ENCODE measurements around the gene BTNL9. TPM values are rescaled to one million over a fixed set of nuclear protein-coding genes. Genes with fewer than 3 reads are reported as not detected.
"Not testable (repeated sequence)": the region's sequence is repeated elsewhere in the genome, so short reads cannot be mapped to it uniquely, and the experiment has no call there.

BTNL9 gene
- total RNA-seq (ENCODE audit: unreplicated experiment): 37.9 TPM
- long read RNA-seq, partial matches to known transcripts: 2 of 4 reads
- long read RNA-seq, other reads (novel, unspliced or antisense): 0 of 4 reads

DNA sequence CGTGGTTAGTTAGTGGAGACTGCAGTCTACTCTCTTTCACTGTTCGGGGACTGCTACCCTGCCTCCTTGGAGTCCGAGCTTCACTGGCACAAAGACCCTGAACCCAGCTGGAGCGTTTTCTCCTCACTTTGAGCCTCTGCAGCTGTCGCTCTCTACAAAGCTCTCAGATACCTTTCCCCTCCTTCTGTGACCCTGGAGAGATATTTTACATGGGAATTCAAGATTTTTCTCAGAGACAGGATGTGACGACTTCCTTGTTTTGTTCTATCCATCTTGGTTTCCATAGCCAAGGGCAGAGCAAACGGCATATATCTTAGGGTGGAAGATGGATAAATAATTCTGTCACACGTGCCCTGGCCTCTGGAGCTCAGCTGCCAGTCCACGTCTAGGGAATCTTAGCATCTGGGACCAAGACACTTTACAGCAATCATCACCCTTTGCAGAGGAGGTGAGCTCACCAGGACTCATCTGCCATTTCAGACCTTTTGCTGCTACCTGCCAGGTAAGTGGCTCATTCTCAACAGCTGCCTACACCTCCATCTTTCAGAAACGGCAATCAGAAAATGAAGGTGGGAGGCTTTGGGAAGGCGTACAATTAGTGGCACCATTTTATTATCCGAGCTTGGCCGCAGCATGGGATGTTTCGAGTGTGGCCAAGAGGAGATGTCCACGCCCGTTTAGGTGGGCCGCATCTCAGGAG lies at the start of gene BTNL9:
Gene BTNL9 (plus strand): TSS at position 336 of the 700 bp plus-strand sequence. CDS start 5,224 bp downstream, outside the sequence.
- Mint-ChIP-seq H3K27ac (ENCODE audit: unreplicated experiment) (no peak within 1 kb of the TSS), H3K9me3 (ENCODE audit: unreplicated experiment) (peaks cover 3% of the 10 kb centered on the region), H3K27me3 (ENCODE audit: unreplicated experiment) (no peaks in the 10 kb centered on the region), H3K4me1 (ENCODE audit: low read depth, unreplicated experiment) (peaks cover 14% of the 10 kb centered on the region), H3K4me3 (ENCODE audit: unreplicated experiment) (no peak within 1 kb of the TSS), H3K36me3 (ENCODE audit: unreplicated experiment) (no peaks in the 10 kb centered on the region)
- TF ChIP-seq, protein P1, sequence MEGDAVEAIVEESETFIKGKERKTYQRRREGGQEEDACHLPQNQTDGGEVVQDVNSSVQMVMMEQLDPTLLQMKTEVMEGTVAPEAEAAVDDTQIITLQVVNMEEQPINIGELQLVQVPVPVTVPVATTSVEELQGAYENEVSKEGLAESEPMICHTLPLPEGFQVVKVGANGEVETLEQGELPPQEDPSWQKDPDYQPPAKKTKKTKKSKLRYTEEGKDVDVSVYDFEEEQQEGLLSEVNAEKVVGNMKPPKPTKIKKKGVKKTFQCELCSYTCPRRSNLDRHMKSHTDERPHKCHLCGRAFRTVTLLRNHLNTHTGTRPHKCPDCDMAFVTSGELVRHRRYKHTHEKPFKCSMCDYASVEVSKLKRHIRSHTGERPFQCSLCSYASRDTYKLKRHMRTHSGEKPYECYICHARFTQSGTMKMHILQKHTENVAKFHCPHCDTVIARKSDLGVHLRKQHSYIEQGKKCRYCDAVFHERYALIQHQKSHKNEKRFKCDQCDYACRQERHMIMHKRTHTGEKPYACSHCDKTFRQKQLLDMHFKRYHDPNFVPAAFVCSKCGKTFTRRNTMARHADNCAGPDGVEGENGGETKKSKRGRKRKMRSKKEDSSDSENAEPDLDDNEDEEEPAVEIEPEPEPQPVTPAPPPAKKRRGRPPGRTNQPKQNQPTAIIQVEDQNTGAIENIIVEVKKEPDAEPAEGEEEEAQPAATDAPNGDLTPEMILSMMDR (IDR thresholded peaks at IDR 0.05; ENCODE audit: partially characterized antibody, unreplicated experiment): no peak
- DNase-seq: no peak

DNA sequence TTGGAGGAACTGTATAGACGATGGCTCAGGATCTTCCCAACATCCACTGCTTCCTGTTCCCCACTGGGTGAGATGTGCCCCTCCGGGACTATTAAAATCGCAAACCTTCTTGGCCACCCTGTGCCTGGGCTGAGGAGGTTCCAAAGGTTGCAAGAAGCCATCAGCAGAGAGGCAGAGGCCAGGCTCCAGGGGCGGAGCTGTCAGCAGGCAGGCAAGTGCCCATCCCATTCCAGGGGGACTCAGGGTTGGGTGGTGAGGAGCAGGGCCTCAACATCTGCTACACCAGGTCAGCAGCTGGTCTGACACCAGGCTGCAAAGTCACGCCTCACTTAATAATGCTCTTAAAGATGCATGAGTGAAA lies 49.2 kb upstream of the BTNL9 start:
- Mint-ChIP-seq H3K27me3 (ENCODE audit: unreplicated experiment) (no peaks in the 10 kb centered on the region), H3K9me3 (ENCODE audit: unreplicated experiment) (no peaks in the 10 kb centered on the region), H3K4me1 (ENCODE audit: low read depth, unreplicated experiment) (no peaks in the 10 kb centered on the region), H3K27ac (ENCODE audit: unreplicated experiment) (no peak overlapping the region), H3K4me3 (ENCODE audit: unreplicated experiment) (no peak overlapping the region), H3K36me3 (ENCODE audit: unreplicated experiment) (no peaks in the 10 kb centered on the region)
- TF ChIP-seq, protein P1 (IDR thresholded peaks at IDR 0.05; ENCODE audit: partially characterized antibody, unreplicated experiment): no peak
- no peak for DNase-seq

GRCh38 chr5:181001947-181002346 lies 38.1 kb upstream of the BTNL9 start:
- no peak for DNase-seq
- TF ChIP-seq, protein P1 (IDR thresholded peaks at IDR 0.05; ENCODE audit: partially characterized antibody, unreplicated experiment): no peak
- Mint-ChIP-seq H3K27me3 (ENCODE audit: unreplicated experiment) (no peaks in the 10 kb centered on the region), H3K36me3 (ENCODE audit: unreplicated experiment) (no peaks in the 10 kb centered on the region), H3K4me3 (ENCODE audit: unreplicated experiment) (no peak overlapping the region), H3K27ac (ENCODE audit: unreplicated experiment) (no peak overlapping the region), H3K4me1 (ENCODE audit: low read depth, unreplicated experiment) (no peaks in the 10 kb centered on the region), H3K9me3 (ENCODE audit: unreplicated experiment) (no peaks in the 10 kb centered on the region)

DNA sequence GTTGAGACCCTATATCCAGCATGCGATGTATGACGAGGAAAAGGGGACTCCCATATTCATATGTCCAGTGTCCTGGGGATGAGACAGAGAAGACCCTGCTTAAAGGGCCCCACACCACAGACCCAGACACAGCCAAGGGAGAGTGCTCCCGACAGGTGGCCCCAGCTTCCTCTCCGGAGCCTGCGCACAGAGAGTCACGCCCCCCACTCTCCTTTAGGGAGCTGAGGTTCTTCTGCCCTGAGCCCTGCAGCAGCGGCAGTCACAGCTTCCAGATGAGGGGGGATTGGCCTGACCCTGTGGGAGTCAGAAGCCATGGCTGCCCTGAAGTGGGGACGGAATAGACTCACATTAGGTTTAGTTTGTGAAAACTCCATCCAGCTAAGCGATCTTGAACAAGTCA lies 34.3 kb upstream of the BTNL9 start:
- TF ChIP-seq, protein P1 (IDR thresholded peaks at IDR 0.05; ENCODE audit: partially characterized antibody, unreplicated experiment): no peak
- Mint-ChIP-seq H3K27me3 (ENCODE audit: unreplicated experiment) (no peaks in the 10 kb centered on the region), H3K4me3 (ENCODE audit: unreplicated experiment) (no peak overlapping the region), H3K4me1 (ENCODE audit: low read depth, unreplicated experiment) (no peaks in the 10 kb centered on the region), H3K27ac (ENCODE audit: unreplicated experiment) (no peak overlapping the region), H3K36me3 (ENCODE audit: unreplicated experiment) (no peaks in the 10 kb centered on the region), H3K9me3 (ENCODE audit: unreplicated experiment) (no peaks in the 10 kb centered on the region)
- DNase-seq: no peak

- no peak for DNase-seq
- Mint-ChIP-seq H3K27ac (ENCODE audit: unreplicated experiment) (no peak overlapping the region), H3K4me1 (ENCODE audit: low read depth, unreplicated experiment) (no peaks in the 10 kb centered on the region), H3K27me3 (ENCODE audit: unreplicated experiment) (no peaks in the 10 kb centered on the region), H3K4me3 (ENCODE audit: unreplicated experiment) (no peak overlapping the region), H3K36me3 (ENCODE audit: unreplicated experiment) (no peaks in the 10 kb centered on the region), H3K9me3 (ENCODE audit: unreplicated experiment) (peaks cover 2% of the 10 kb centered on the region)
- TF ChIP-seq, protein P1 (IDR thresholded peaks at IDR 0.05; ENCODE audit: partially characterized antibody, unreplicated experiment): no peak
Observed at GRCh38 chr5:181008136-181008535, 31.9 kb upstream of the BTNL9 start.

DNA sequence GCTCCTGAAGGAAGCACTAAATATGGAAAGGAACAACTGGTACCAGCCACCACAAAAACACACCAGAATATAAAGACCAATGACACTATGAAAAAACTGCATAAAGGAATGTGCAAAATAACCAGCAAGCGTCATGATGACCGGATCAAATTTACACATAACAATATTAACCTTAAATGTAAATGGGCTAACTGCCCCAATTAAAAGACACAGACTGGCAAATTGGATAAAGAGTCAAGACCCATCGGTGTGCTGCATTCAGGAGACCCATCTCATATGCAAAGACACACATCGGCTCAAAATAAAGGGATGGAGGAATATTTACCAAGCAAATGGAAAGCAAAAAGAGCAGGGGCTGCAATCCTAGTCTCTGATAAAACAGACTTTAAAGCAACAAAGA lies 30.0 kb upstream of the BTNL9 start:
- not testable (repeated sequence) for H3K9me3 Mint-ChIP-seq (ENCODE audit: unreplicated experiment); DNase-seq; H3K4me1 Mint-ChIP-seq (ENCODE audit: low read depth, unreplicated experiment); H3K27ac Mint-ChIP-seq (ENCODE audit: unreplicated experiment); H3K36me3 Mint-ChIP-seq (ENCODE audit: unreplicated experiment); H3K4me3 Mint-ChIP-seq (ENCODE audit: unreplicated experiment); H3K27me3 Mint-ChIP-seq (ENCODE audit: unreplicated experiment)

DNA sequence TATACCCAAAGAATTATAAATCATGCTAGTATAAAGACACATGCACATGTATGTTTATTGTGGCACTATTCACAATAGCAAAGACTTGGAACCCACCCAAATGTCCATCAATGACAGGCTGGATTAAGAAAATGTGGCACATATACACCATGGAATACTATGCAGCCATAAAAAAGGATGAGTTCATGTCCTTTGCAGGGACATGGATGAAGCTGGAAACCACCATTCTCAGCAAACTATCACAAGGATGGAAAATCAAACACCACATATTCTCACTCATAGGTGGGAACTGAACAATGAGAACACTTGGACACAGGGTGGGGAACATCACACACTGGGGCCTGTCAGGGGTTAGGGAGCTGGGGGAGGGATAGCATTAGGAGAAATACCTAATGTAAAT lies 25.4 kb upstream of the BTNL9 start:
- H3K9me3 Mint-ChIP-seq (ENCODE audit: unreplicated experiment); H3K4me3 Mint-ChIP-seq (ENCODE audit: unreplicated experiment); H3K36me3 Mint-ChIP-seq (ENCODE audit: unreplicated experiment); H3K4me1 Mint-ChIP-seq (ENCODE audit: low read depth, unreplicated experiment); H3K27me3 Mint-ChIP-seq (ENCODE audit: unreplicated experiment); DNase-seq; H3K27ac Mint-ChIP-seq (ENCODE audit: unreplicated experiment): not testable (repeated sequence)
